GM19239 (cell line): Measurements from ENCODE around the gene MRPL52.
A peak's percentile ranks its signal among the peaks of the same experiment; 100 is the strongest.
"Not testable (repeated sequence)": the region's sequence is repeated elsewhere in the genome, so short reads cannot be mapped to it uniquely, and the experiment has no call there.

Source experiments
- DNase-seq: peaks from one replicate; pipeline ENCODE4 v3.0.0; 2011; ENCODE audit warnings: low spot score; ENCODE audit not compliant: insufficient read length
- FAIRE-seq: peaks from 2 replicates; lab custom pipeline; 2011; peaks lifted over from hg19 to GRCh38; lab: Jason Lieb, UNC

MRPL52 gene

DNA sequence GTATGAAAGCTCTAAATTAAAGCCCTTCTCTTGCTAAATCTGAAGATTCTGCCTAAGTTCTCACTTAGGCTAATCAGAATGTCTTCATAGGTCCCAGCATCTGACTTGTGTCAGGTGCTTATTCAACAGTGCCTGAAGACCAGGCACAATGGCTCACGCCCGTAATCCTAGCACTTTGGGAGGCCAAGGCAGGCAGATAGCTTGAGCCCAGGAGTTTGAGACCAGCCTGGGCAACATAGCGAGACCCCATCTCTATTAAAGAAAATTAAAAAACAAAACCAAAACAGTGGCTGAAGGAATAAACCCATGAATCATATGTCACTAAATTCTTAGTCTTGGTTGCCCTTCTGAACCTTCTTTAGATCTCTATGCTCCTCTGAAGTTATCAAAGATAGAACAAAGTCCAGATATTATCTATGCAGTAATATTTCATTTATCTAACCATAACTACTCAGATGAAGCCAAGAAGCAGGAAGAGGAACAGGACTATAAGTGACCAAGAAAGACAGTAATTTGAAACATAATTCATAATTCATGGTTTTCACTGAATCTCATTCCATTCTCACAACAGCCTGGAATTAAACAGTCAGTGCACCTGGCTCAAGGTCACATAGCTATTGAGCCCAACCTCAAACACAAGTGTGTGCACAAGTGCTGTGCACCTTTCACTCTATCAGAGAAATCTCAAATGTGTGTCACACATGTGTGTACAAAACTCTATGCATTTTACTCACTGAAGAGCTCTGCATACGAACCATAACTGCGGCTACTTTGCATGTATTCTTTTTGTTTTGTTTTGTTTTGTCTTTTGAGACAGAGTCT, 21.1 kb upstream of the MRPL52 start:
- no peak for DNase-seq
- no peak for FAIRE-seq

DNA sequence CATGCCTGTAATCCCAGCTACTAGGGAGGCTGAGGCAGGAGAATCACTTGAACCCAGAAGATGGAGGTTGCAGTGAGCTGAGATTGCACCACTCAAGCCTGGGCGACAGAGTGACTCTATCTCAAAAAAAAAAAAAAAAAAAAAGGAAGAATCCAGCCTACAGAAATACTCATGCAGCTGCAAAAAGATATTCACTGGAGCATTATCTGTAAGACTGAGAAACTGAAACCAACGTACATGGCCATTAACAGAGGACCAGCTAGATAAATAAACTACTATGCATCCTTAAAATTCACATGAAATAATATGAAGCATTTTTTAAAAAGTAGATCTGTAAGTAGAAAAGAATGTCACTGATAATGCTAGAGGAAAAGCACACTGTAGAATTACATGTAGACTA, 18.0 kb upstream of the MRPL52 start:
- no peak for DNase-seq
- FAIRE-seq: peak; percentile 40

DNA sequence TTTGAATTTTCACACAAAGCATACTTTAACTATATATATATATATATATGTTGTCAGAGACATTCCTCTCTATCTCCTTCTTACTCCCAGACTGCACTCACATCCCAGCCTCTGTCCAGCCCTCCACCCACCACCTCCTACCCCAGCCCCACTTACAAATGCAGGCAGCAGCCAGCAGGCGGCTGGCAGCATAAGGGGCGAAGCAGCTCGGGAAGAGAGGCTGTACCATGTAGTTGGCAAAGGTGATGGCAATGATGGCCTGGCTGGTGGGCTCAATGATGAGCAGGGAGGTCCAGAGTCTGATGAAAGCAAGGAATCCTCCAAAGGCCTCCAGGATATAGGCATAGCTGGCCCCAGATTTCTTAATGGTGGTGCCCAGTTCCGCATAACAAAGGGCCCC, 16.9 kb upstream of the MRPL52 start:
- no peak for FAIRE-seq
- no peak for DNase-seq

DNA sequence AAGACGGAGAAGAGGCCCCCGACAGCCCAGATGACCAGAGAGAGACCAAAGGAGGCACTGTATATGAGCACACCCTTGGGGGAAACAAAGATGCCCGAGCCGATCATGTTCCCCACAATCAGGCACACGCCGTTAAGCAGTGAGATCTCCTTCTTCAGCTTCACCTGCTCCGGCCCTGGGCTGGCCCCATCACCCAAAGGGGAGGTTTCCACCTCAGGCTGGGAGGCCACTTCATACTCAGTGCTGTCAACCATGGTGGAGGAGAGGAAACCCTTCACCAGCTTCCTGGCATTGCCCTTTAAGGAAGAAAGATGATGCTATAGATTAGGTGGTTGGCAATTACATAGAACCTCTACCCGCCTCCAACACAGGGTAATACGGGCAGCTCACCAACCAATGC, 16.5 kb upstream of the MRPL52 start:
- no peak for DNase-seq
- no peak for FAIRE-seq

DNA sequence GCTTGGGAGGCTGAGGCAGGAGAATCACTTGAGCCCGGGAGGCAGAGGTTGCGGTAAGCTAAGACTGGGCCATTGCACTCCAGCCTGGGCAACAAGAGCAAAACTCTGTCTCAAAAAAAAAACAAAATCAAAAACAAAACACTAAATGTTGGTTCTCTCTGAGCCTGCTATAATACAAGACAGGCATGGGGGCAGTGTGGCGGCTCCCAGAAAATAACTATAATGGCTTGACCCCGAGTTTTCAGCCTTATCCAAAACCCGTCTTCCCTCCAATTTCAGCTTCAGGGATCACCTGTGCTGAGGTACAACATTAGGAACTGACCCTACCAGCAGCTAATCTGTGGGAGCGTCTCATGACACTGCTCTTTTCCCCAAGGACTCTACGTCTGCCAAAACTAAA, 15.3 kb upstream of the MRPL52 start:
- DNase-seq (no peak), FAIRE-seq (no peak)

DNA sequence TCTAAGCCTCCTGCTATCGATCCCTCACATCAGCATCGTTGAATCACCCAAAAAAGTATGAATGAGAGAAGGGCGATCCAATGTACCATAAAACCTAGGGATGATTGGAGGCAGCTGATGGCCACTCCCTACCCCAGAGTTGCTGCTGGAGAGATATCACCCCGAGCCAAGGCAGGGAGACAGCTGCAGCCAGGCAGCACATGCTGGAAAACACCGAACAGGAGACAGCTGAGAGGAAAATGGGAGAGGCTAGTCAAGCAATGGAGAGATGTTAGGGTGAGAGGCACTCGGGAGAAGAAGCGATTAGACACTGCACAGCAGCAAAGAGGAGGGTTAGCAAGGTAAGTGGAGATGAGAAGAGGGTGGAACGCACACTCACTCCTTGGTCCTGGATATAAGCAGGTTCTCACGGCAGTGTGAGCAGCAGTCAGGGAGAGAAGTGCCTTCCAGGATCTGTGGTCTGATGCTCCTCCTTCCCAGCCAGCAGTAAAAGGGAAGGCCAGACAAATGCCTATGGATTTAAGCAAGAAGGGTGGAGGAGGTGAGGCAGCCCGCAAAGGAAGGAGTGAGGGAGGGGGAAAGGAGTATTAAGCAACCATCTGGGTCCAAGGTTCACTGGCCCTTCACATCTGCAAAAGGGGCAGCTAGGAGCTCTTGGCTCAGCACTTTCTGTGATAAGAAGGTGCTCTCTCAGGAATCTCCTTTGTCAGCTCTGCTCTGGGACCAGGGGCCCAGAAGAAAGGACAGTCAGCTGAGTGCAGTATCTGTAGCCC, 14.6 kb upstream of the MRPL52 start, which contains the start of gene SLC7A7:
TSS of gene SLC7A7 (minus strand) at position 495 of the 773 bp plus-strand sequence. CDS start 2,037 bp downstream, outside the sequence.
- FAIRE-seq: no peak
- DNase-seq: no peak

DNA sequence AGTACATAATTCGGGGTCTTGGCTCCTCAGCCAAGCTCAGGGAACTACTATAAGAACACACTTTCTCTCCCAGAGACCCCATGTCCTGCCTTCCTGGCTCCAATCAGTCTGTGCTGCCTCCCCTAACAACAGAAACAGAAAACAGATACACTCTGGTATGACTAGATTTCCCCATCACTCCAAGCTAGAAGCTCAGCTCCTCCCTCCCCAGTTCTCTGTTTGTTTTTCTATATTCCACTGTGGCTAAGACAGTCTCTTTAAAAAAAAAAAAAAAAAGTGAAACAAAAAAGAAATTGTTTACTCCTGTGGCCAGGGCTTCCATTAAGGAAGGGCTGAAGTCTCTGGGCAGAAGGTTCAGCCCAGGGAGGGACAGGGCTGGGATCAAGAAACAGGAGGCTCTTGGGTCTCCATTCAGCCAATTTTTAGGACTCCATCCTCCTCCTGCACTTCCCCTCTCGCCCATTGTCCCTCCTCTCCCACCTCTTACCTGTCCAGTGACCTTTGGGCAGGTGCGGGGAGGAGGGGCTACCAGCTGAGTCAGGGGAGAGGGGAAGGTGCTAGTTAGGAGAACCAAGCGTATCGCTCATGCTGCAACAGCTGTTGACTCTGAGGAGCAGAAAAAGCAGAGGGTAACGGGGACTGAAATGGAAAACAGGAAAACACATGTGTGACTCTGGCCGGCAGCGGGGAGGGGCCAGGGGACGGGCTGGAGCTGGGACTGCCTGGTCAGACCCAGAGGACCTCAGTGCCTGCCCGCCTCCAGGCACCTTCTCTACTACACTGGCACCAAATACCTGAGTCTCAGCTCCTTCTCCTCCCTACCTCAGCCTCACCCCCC, 10.3 kb upstream of the MRPL52 start:
- no peak for DNase-seq
- peak; percentile 79 for FAIRE-seq

DNA sequence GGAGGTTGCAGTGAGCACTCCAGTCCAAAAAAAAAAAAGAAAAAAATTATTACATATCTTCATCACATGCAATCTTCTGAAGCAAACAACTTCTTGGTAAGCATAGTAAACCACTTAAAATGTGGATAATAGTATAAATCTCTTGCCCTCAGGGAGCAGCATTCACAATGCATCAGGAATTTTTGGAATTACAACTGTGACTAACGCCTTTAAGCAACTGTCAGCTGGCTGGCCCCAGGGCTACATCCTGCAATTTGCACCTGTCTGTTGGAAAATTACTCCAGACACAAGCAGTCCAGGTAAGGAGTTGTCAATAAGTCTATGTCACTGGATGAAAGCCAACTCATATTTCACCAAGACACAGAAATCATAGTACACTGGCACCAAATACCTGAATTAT, 9.0 kb upstream of the MRPL52 start:
- no peak for FAIRE-seq
- DNase-seq: no peak

DNA sequence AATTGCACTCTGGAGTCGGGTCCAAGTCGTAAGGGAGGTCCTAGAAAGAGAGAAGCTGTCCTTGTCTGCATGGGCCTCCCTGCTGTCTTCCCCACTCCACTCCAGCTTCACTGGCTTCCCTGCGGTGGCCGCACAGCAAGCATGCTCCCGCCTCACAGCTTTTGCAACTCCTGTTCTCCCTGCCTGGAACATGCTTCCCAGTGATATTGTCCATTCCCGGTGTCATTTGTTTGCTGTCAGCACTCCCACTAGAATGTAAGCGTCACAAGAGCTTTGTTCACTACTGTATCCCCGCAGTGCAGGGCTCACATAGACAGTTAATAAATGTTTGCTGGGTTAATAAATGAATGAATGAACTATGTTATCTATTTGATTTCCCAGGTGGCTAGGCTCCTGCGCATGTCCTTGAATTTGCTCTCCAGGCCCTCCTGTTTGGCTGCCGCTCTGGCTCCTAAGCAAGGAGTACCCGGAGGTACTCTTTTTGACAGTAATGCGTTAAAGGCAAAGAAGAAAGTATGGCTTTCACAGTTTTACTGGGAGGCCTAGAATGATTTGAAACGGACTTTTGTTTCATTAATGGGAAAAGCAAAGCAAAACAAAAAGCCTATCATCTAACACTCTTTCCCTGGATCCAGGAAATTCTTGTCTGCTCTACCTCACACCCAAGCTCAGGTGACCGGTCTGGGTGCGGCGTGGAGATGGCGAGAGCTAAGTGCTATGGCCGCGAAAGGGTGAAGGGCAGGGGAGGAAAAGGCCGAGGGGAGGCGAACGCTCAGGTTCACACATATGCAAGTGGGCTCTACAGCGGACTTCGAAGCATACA, 8.3 kb upstream of the MRPL52 start:
- FAIRE-seq (no peak), DNase-seq (no peak)

DNA sequence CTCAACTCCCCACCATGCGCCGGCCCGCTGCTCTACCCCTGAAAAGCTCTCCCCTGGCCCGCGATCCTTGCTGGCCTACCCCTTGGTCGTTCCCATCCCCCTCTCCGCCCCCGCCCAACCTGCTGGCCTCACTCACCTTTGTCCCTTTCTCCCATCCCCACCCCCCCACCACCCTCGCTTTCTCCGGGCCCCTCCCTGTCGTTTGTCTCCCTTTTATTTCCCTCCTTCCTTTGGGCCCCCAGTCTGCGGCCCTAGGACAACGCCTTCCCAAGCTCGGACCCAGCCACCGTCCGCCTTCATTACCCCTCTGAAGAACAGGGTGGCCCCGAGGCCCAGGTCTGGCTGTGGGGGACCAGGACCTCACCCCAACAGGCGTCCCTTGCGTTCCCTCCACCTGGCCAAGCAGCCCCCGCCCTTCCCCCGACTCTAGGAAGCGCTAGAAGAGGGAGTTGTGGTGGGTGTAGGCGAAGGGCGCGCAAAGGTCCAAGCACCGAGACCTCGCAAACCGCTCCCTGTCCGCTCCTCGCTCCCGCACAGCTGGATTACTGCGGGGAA, 7.6 kb upstream of the MRPL52 start:
- no peak for FAIRE-seq
- no peak for DNase-seq

DNA sequence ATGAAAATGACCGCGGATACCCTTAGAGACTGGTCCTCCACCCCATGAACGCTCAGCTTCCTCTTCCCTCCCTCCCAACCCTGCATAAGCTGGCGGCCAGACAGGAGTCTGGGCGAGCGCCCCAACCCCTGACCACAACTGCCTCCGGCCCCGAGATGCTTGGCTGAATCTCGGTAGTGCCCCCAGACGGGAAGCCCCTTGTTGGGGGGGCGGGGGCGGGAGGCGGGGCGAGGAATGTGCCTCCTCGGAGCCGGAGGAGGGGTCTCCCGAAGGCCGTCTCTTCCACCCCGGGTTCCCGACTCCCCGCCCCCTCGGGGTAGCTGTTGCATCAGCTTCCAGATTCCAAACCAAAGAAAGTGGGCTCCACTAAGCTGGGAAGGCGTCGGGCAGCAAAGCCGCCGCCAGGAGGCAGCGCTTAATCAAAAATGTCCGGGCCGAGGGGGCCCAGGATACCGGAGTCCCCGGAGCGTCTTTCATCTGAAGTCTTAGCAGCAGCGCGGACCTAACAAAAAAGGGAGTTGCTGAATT, 7.1 kb upstream of the MRPL52 start:
- FAIRE-seq (peak; percentile 14), DNase-seq (no peak)

DNA sequence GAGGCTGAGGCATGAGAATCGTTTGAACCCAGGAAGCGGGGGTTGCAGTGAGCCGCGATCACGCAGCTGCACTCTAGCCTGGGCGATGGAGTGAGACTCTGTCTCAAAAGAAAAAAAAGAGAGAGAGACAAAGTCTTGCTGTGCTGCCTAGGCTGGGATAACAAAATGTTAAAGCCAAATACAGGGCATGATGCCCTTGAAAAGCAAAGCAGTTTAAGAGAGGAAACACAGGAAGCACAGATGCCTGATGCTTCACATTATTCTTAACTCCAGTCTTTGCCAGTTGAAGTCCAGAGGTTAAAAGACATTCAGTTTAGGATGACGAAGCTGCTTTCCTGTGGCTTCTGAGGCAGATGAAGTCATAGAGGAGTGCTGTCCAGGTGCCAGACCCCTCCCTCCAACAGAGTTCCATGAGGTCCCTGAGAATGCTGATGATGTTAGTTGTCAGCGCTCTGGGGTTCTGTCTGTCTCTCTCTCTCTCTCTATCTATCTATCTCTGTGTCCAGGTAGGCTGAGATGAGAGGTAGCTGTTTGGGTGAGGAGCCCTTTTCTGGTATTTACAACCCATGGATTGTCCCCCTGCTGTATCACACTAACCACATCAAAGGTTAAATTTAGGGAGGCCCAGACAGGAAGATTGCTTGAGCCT, 4.9 kb upstream of the MRPL52 start:
- DNase-seq (no peak), FAIRE-seq (no peak)

DNA sequence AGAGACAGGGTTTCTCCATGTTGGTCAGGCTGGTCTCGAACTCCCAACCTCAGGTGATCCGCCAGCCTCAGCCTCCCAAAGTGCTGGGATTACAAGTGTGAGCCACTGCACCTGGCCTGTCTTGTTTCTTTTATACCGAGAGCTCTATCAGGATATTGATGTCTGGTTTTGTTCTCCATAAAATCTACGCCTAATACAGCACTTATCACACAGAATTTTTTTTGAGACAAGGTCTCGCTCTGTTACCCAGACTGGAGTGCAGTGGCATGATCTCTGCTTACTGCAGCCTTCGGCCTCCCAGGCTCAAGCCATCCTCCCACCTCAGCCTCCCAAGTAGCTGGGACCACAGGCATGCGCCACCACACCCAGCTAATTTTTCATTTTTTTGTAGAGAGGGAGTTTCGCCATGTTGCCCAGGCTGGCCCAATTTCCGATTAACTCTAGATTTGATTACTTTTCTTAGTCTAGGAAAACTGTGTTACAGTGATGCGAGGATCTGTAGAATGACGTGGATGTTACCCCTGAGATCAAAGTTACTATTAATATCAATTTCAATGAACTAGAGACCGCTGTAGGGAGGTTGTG, 519 bp upstream of the MRPL52 start:
- DNase-seq, FAIRE-seq: not testable (repeated sequence)

DNA sequence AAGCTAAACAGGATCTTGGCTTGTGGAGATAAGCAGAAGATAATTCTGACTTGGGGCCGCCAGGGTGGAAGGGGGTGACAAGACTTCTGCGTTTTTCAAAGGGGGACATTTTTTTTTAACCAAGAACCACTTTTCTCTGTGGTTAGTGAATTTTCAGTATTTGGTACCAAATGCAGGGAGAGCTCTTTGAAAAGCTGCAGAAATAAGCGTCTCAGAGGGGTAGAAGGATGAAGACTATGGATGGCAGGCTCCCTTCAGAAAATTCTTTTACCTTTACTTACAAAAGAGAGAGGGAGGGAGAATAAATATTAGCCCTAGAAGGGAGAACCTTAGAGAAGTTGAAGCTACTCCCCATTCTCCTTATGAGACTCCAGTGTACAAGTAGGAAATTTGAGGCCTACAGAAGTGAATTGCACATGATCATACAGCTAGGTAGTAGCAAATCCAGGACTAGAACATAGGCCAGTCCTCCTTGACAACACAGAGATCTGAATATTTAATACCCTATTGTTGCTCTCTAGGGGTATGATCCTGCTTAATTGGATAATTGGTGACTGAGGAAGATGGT, 840 bp downstream of the MRPL52 start:
- FAIRE-seq (no peak), DNase-seq (no peak)

DNA sequence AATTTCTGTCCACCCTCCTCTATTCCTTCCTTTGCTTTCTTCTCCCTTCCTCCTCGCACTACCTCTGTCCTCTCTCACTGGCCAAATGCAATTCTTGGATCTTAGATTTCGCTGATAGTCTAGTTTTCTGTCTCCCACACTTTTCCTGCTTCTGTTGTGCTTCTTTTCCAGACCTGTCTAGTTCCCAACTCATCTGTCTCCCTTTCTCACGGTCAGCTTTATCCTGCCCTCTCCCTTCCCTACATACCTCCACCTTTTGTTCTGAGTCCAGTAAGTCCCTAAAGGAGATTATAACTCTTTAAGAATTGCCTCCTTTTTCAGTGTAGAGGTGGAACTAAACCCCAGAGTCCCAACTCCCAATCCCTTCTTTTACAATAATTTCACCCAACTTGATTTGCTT, 5.8 kb downstream of the MRPL52 start:
- DNase-seq: peak; percentile 1
- no peak for FAIRE-seq

DNA sequence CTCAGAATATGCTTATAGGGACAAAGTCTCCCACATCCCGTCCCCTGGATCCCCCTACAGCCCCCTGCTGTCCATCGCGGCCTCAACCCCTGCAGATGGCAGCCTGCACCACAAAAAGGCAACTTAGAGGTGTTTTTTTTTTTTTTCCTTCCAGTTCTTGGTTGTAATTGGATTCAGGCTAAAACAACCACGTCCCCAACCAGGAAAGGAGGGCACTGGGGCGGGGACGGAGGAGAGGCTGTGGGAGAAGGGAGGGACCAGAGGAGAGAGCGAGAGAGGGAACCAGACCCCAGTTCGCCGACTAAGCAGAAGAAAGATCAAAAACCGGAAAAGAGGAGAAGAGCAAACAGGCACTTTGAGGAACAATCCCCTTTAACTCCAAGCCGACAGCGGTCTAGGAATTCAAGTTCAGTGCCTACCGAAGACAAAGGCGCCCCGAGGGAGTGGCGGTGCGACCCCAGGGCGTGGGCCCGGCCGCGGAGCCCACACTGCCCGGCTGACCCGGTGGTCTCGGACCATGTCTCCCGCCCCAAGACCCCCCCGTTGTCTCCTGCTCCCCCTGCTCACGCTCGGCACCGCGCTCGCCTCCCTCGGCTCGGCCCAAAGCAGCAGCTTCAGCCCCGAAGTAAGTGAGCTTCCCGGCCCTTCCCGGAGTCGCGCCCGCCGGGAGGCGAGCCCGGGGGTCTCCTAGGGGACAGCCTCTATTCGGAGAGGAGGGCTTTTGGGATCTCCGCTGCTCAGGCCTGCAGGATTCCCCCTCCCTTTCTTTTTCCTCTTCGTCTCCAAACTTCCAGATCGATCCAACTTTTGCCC, 6.8 kb downstream of the MRPL52 start, which contains the start of gene MMP14:
TSS of gene MMP14 (plus strand) at position 285 of the 813 bp plus-strand sequence. CDS start at position 518, 233 bp downstream.
- FAIRE-seq (no peak), DNase-seq (peak; percentile 10)

DNA sequence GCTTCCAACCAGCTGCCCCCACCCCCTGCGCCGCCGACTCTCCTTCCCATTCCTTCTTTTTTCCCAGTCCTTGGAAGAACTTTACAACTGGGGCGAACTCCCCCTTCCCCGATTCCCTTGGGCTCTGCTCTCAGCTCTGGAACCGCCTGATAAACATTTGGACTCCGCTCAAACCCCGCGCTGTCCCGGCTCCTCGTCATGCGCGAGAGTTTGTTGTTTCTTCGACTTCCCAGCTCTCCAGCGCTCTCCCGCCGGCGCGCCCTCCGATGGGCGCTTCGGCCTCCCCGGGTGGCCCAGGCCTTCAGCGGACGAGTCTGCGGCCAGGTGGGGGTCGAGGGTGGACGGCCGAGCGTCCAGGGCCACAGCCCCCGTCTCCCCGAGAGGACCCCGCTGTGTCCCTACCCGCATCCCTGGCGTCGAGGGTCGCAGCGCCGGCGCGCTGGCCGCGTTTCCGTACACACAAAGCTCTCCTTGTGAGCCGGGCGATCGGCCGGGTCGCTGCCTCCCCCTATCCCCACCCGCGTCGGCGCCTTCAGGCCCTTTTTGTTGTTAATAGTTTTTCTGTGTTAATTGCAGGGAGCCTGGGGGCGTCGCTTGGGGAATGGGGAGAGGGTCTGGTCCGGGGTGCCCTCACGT, 7.5 kb downstream of the MRPL52 start:
- no peak for FAIRE-seq
- DNase-seq: peak; percentile 34
